Neural cell (in vitro differentiated cells): ENCODE results near the gene GUCY1A2. TPM values are rescaled to one million over a fixed set of nuclear protein-coding genes. Genes with fewer than 3 reads are reported as not detected.
"Not testable (repeated sequence)": the region's sequence is repeated elsewhere in the genome, so short reads cannot be mapped to it uniquely, and the experiment has no call there.

Experiments used
- H2AFZ ChIP-seq: fragments of 200-600, 300-800 bp; sonication (generic), shearing (Covaris generic); 2 replicates; pipeline ENCODE4 v1.6.0; 2014; ENCODE audit warnings: low read depth, mild to moderate bottlenecking, antibody characterized with exemption, low read length, moderate library complexity
- H3F3A ChIP-seq: fragments of 200-600 bp; shearing (Covaris generic); 2 replicates; pipeline ENCODE4 v1.6.1; 2016; ENCODE audit warnings: mild to moderate bottlenecking, moderate library complexity, mixed read lengths, antibody characterized with exemption, low read length; ENCODE audit not compliant: insufficient read depth, poor library complexity, severe bottlenecking
- H3K27ac ChIP-seq: fragments of 200-600, 300-800 bp; sonication (generic), shearing (Covaris generic); 2 replicates; pipeline ENCODE4 v1.5.1; 2014; ENCODE audit warnings: mild to moderate bottlenecking, low read length, moderate library complexity
- H3K27me3 ChIP-seq: fragments of 300-800, 200-600 bp; sonication (generic), shearing (Covaris generic); 2 replicates; pipeline ENCODE4 v1.6.0; 2014; ENCODE audit warnings: mild to moderate bottlenecking, low read depth, low read length, moderate library complexity; ENCODE audit not compliant: insufficient read depth
- H3K36me3 ChIP-seq: fragments of 300-800, 200-600 bp; sonication (generic), shearing (Covaris generic); 2 replicates; pipeline ENCODE4 v1.5.1; 2014; ENCODE audit warnings: mild to moderate bottlenecking, antibody characterized with exemption, low read length, moderate library complexity; ENCODE audit not compliant: insufficient read depth
- H3K4me2 ChIP-seq: fragments of 300-800, 200-600 bp; sonication (generic), shearing (Covaris generic); 2 replicates; pipeline ENCODE4 v1.6.0; 2014; ENCODE audit warnings: mild to moderate bottlenecking, low read length
- H3K4me3 ChIP-seq: fragments of 300-800, 200-600 bp; sonication (generic), shearing (Covaris generic); 2 replicates; pipeline ENCODE4 v1.5.1; 2014; ENCODE audit warnings: mild to moderate bottlenecking, low read length, moderate library complexity
- H3K79me2 ChIP-seq: fragments of 200-600 bp; shearing (Covaris generic); replicated peaks from 2 replicates; pipeline ENCODE4 v1.6.0; 2014; ENCODE audit warnings: mild to moderate bottlenecking, low read length, moderate library complexity; ENCODE audit not compliant: insufficient read depth
- H3K9ac ChIP-seq: fragments of 300-800, 200-600 bp; sonication (generic), shearing (Covaris generic); 2 replicates; pipeline ENCODE4 v1.6.1; 2016; ENCODE audit warnings: mild to moderate bottlenecking, low read length, mixed read lengths
- H3K9me2 ChIP-seq: fragments of 200-600 bp; shearing (Covaris generic); 2 replicates; pipeline ENCODE4 v1.6.1; 2016; ENCODE audit warnings: mild to moderate bottlenecking, low read length, mixed read lengths; ENCODE audit not compliant: insufficient read depth
- H3K9me3 ChIP-seq: fragments of 200-600, 300-800 bp; sonication (generic), shearing (Covaris generic); 2 replicates; pipeline ENCODE4 v1.6.1; 2016; ENCODE audit warnings: mild to moderate bottlenecking, mixed run types, low read length, moderate library complexity, mixed read lengths
- H4K20me1 ChIP-seq: fragments of 200-600 bp; shearing (Covaris generic); 2 replicates; pipeline ENCODE4 v1.6.1; 2016; ENCODE audit warnings: mild to moderate bottlenecking, mixed run types; ENCODE audit not compliant: insufficient read depth
- EP300 ChIP-seq: fragments of 450-650 bp; conservative IDR thresholded peaks from 2 replicates; pipeline ENCODE4 v1.6.1; 2014; ENCODE audit warnings: antibody characterized with exemption, mild to moderate bottlenecking, moderate library complexity; ENCODE audit not compliant: poor library complexity, severe bottlenecking
- MXI1 ChIP-seq: fragments of 450-650 bp; conservative IDR thresholded peaks from 2 replicates; pipeline ENCODE4 v1.6.1; 2014; ENCODE audit warnings: antibody characterized with exemption, mild to moderate bottlenecking; ENCODE audit not compliant: poor library complexity, severe bottlenecking
- POLR2AphosphoS5 ChIP-seq: IDR thresholded peaks from 2 replicates; pipeline ENCODE4 v1.6.1; 2012
- RAD21 ChIP-seq: fragments of 450-650 bp; conservative IDR thresholded peaks from 2 replicates; pipeline ENCODE4 v1.6.1; 2014; ENCODE audit warnings: antibody characterized with exemption, mild to moderate bottlenecking, moderate library complexity
- REST ChIP-seq: IDR thresholded peaks from 2 replicates; pipeline ENCODE4 v1.6.1; 2012; ENCODE audit warnings: borderline replicate concordance
- SMC3 ChIP-seq: fragments of 450-650 bp; conservative IDR thresholded peaks from 2 replicates; pipeline ENCODE4 v1.6.1; 2014; ENCODE audit warnings: antibody characterized with exemption, mild to moderate bottlenecking, moderate library complexity; ENCODE audit not compliant: poor library complexity
- TAF1 ChIP-seq: IDR thresholded peaks from 2 replicates; pipeline ENCODE4 v1.6.1; 2012; ENCODE audit warnings: low read depth
- polyA plus RNA-seq: library from polyadenylated mRNA; depleted of rRNA; stranded (reverse); fragments of >200 nt; gene quantifications from 2 replicates; pipeline ENCODE4 v1.2.3, GENCODE V29; 2014
- TF ChIP-seq, protein P1 (sequence below): fragments of 450-650 bp; IDR thresholded peaks from 2 replicates; pipeline ENCODE4 v1.5.1; 2014; ENCODE audit warnings: antibody characterized with exemption, mild to moderate bottlenecking, moderate library complexity; ENCODE audit not compliant: poor library complexity, severe bottlenecking

GUCY1A2 gene
- polyA plus RNA-seq, 1 donor from 2014 or later: 5.1 TPM

- Histone ChIP-seq H3K27ac (no peak overlapping the region), H3K27me3 (no peaks in the 10 kb centered on the region), H3F3A (no peaks in the 10 kb centered on the region)
Observed at GRCh38 chr11:106888386-106888785, 129.9 kb downstream of the GUCY1A2 start.

DNA sequence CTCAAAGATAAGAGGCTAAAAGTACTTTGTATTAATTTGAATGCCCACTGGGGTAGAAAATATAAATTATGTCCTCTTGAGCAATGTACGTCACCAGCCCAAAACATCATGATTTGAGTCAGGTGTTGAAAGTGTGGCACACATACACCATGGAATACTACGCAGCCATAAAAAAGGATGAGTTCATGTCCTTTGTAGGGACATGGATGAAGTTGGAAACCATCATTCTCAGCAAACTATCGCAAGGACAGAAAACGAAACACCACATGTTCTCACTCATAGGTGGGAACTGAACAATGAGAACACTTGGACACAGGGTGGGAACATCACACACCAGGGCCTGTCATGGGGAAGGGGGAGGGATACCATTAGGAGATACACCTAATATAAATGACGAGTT is 134.6 kb downstream of the GUCY1A2 start:
- not testable (repeated sequence) for H3K36me3 ChIP-seq, H3K9me2 ChIP-seq, H3K27ac ChIP-seq, H3K9ac ChIP-seq, H3K4me2 ChIP-seq, H2AFZ ChIP-seq, H3K79me2 ChIP-seq, H3K9me3 ChIP-seq, H3K4me3 ChIP-seq, H4K20me1 ChIP-seq, H3K27me3 ChIP-seq, H3F3A ChIP-seq

More at GRCh38 chr11:106888386-106888785, 129.9 kb downstream of the GUCY1A2 start:
- no peaks in the 10 kb centered on the region for H3K79me2 ChIP-seq
- TF ChIP-seq RAD21: no peak
- TF ChIP-seq MXI1: no peak
- no peak for TF ChIP-seq TAF1
- no peak for TF ChIP-seq REST
- TF ChIP-seq EP300: no peak
- TF ChIP-seq, protein P1, sequence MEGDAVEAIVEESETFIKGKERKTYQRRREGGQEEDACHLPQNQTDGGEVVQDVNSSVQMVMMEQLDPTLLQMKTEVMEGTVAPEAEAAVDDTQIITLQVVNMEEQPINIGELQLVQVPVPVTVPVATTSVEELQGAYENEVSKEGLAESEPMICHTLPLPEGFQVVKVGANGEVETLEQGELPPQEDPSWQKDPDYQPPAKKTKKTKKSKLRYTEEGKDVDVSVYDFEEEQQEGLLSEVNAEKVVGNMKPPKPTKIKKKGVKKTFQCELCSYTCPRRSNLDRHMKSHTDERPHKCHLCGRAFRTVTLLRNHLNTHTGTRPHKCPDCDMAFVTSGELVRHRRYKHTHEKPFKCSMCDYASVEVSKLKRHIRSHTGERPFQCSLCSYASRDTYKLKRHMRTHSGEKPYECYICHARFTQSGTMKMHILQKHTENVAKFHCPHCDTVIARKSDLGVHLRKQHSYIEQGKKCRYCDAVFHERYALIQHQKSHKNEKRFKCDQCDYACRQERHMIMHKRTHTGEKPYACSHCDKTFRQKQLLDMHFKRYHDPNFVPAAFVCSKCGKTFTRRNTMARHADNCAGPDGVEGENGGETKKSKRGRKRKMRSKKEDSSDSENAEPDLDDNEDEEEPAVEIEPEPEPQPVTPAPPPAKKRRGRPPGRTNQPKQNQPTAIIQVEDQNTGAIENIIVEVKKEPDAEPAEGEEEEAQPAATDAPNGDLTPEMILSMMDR: no peak
- H3K4me3 ChIP-seq: no peak overlapping the region
- no peaks in the 10 kb centered on the region for H3K9me3 ChIP-seq
- H3K9me2 ChIP-seq: no peaks in the 10 kb centered on the region
- no peaks in the 10 kb centered on the region for H4K20me1 ChIP-seq
- H3K4me2 ChIP-seq: no peak overlapping the region
- no peaks in the 10 kb centered on the region for H3K36me3 ChIP-seq
- H3K9ac ChIP-seq: no peak overlapping the region
- no peak overlapping the region for H2AFZ ChIP-seq

- no peaks in the 10 kb centered on the region for H3K79me2 ChIP-seq
- H3K9ac ChIP-seq: no peak overlapping the region
- H3F3A ChIP-seq: no peaks in the 10 kb centered on the region
- H3K4me3 ChIP-seq: no peak overlapping the region
- H3K27me3 ChIP-seq: no peaks in the 10 kb centered on the region
- no peak overlapping the region for H3K4me2 ChIP-seq
- no peak overlapping the region for H2AFZ ChIP-seq
- no peaks in the 10 kb centered on the region for H3K9me2 ChIP-seq
- TF ChIP-seq POLR2AphosphoS5 (no peak), REST (no peak), SMC3 (no peak), TAF1 (no peak), RAD21 (no peak)
- H3K9me3 ChIP-seq: no peaks in the 10 kb centered on the region
- H3K36me3 ChIP-seq: no peaks in the 10 kb centered on the region
- no peaks in the 10 kb centered on the region for H4K20me1 ChIP-seq
- no peak overlapping the region for H3K27ac ChIP-seq
Observed at GRCh38 chr11:106879832-106880546, 138.3 kb downstream of the GUCY1A2 start.
